KBM-7 (cell line): ENCODE results near the gene FGF9.

Source experiments
- DNase-seq: peaks from one replicate; pipeline ENCODE4 v3.0.0-alpha.2; 2015
- in situ Hi-C: fragments of 300-500 bp; cut with MboI; formaldehyde crosslinking; loops from 2 replicates; pipeline ENCODE4 v1.14.3; 2020; ENCODE audit warnings: low sequenced_read_pairs, low pct_unique_long_range_greater_than_20kb, mixed read lengths

Gene FGF9

GRCh38 chr13:21742096-21742495 is 71.2 kb downstream of the FGF9 start:
- in situ Hi-C loops: no loop called here
- no peak for DNase-seq

- no peak for DNase-seq
- in situ Hi-C loops: no loop called here
Measured at GRCh38 chr13:21744149-21744548, 73.3 kb downstream of the FGF9 start.

GRCh38 chr13:21745307-21745706 is 74.4 kb downstream of the FGF9 start:
- in situ Hi-C loops: no loop called here
- DNase-seq: no peak

DNA sequence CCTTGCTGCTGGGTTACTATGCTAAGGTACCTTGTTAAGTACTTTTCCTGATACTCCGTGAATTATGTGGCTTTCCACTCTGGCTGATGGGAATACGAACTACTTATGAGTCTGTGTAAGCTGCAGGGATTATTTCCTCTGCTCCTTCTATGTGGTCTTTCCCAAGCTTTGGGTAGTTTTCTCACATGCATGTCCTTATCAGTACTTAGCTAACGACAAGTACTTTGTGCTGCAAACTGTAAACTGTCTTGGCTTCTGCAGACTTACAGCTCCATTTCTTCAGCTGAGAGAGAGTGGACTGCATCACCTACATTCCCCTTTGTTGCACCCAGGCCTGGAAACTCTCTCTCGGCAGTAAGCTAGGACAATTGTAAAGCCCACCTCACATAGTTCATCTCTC is 76.6 kb downstream of the FGF9 start:
- no peak for DNase-seq
- in situ Hi-C loops: no loop called here

- in situ Hi-C loops: no loop called here
- no peak for DNase-seq
Measured at GRCh38 chr13:21748166-21748565, 77.3 kb downstream of the FGF9 start.

DNA sequence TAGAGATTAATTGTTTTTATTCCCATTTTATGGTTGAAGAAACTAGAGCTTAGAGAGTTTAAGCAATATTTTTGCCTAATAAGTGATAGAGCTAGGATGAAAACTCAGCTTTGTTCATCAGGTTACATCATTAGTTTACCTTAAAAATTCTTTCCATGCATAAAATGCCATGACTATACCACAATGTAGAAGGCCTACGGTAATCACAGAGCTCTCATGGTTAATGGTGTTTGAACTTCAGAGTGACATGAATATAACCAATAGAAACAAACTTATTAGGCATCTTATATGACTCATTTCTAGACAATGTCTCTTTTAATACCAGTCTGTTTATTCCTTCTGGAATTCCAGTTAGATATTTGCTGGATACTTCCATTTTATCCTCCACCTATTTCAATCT is 78.5 kb downstream of the FGF9 start:
- DNase-seq: no peak
- in situ Hi-C loops: no loop called here

GRCh38 chr13:21752501-21752900 is 81.6 kb downstream of the FGF9 start:
- DNase-seq: no peak
- in situ Hi-C loops: no loop called here

- in situ Hi-C loops: no loop called here
- DNase-seq: no peak
Measured at GRCh38 chr13:21753117-21753729, 82.3 kb downstream of the FGF9 start.
